Measurements from ENCODE around the gene CANT1. TPM values are rescaled to one million over a fixed set of nuclear protein-coding genes. Genes with fewer than 3 reads are reported as not detected.

Gene CANT1
- total and polyA plus RNA-seq, 9 of the 15 experiments (the other 6 are each of a cell fraction or from before 2014, with no cell fraction given), result 2.7 to 66.4 (median 22.5) TPM

DNA sequence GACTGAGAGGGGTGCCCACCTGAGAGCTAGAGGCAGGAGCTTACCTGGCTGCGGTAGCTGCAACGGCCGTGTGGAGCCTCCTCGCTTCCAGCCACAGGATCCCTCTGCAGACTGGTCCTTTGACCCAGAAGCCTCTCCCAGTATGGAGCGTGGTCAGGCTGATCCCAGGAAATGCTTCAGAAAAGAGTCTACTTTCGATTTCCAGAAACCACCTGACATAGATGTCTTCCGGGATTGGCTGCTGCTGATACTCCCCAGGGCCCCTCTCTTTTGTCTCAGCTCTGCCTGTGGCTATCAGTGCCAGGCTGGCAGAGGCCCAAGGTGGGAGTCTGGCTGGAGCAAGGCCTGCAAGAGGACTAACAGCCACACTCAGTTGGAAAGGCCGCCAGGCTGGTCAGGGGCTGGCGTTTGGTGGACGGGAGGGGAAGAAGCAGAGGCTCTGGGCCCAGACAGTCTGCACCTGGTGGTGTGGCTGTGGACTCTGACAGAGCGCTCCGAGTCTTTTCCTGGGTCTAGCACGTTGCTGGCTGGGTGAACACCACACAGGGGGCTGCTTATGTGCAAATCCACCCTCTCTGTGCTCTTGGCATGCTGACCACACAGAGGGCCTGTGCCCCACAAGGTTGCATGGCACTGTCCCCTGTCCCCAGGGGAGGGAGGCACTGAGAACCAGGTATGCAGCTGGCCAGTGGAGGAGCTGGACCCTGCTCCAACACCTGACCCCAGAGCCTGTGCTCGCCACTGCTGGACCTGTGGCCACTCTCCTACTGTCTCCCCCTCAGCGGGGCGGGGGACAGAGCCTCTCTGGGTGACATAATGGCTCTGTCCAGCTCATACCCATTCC is 29.6 kb downstream of the CANT1 start, which contains the start of gene LGALS3BP (continued):
- TF ChIP-seq NR2C2 (CRISPR knock-in tag; IDR thresholded peaks at IDR 0.05), result no peak
- peak; percentile 64; the same call in 1 of the 2 replicates for TF ChIP-seq NR2C2 (tag; IDR thresholded peaks at IDR 0.05)

DNA sequence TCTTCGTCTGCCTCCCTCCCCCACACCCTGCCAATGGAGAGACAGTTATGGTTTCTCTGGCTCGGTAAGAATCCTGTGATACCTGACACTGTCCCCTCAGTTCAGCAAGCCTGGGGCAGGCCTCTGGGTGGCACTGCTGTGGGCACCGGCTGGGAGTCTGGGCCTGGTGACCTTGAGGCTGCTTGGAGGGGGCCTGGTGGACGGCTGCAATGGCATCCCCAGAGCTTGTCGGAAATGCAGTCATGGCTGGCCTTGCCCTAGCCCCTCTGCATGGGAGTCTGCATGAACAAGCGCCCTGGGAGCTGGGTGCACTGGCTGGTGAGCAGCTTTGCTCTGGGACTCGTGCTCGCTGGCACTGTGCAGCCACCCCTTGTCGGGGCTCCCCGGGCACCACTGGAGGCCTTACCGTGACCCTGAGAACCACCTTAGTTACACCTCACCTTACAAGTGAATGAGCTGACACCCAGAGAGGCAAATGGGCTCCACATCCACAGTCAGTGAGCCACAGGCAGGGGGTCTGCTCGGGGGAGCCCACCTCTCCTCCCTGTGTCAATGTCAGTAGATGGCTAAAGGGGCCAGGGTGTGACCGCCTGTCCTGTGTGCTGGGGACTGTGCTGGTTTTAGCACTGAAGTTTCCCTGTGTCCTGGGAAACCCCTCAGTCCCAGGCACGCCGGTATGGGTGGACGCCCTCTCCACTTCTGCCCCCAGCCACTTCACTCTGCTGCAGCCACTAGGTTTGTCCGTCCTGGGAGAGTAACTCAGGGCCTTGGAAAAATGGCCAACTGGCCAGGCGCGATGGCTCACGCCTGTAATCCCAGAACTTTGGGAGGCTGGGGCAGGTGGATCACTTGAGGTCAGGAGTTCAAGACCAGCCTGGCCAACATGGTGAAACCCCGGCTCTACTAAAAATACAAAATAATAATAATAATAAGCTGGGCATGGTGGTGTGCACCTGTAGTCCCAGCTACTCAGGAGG is 31.3 kb downstream of the CANT1 start:
- H3K4me3 ChIP-seq, result no peak overlapping the region
- intact Hi-C loops (cut with micrococcal nuclease), result no loop called here
- BruUV-seq (replicated peaks), result no TSS peak
- H3K9me3 ChIP-seq (replicated peaks; ENCODE audit: control insufficient read depth, insufficient read depth, low read depth, low read length), result no peaks in the 10 kb centered on the region
- no peak overlapping the region for H3K27ac ChIP-seq (ENCODE audit: extremely low read depth, low read depth, low read length)
- H3K4me1 ChIP-seq (replicated peaks in 1 of 2; ENCODE audit: control insufficient read depth in 2 of 2, insufficient read depth in 2 of 2, low read length in 2 of 2), result peaks cover 0 to 51% of the 10 kb centered on the region in 2 experiments; a peak in 3 of 5 replicates
- H4K20me1 ChIP-seq (replicated peaks; ENCODE audit: control insufficient read depth, insufficient read depth, low read length), result no peaks in the 10 kb centered on the region
- POLR2A ChIA-PET, result no interaction called here
- in situ Hi-C loops (cut with MboI), result no loop called here
- peak overlapping the region in 1 of 2 experiments; percentile 75; a peak in 2 of 4 replicates for H3K9ac ChIP-seq (ENCODE audit: insufficient read depth in 1 of 2, low read depth in 2 of 2, low read length in 2 of 2)
- DNase-seq (ENCODE audit: extremely low read depth in 1 of 4, low spot score in 3 of 4) (no peak), FAIRE-seq (no peak), ATAC-seq (no peak)
- no peaks in the 10 kb centered on the region for H3K79me2 ChIP-seq (ENCODE audit: control insufficient read depth, insufficient read depth, low read length)
- no peaks in the 10 kb centered on the region for H3K27me3 ChIP-seq (ENCODE audit: control insufficient read depth in 2 of 2, insufficient read depth in 2 of 2, low read length in 2 of 2)
- no peaks in the 10 kb centered on the region for H3K9me1 ChIP-seq (ENCODE audit: control insufficient read depth, insufficient read depth, low read length)
- H3K4me2 ChIP-seq (ENCODE audit: insufficient read depth, low read length), result no peak overlapping the region
- WGBS (ENCODE audit: insufficient coverage, low coverage, missing lambda C conversion rate), result 61% methylated on average over 18 of the region's 21 CpGs
- H3K36me3 ChIP-seq (ENCODE audit: control insufficient read depth, insufficient read depth, low read length), result no peaks in the 10 kb centered on the region
- no peak overlapping the region for H2AFZ ChIP-seq (ENCODE audit: low read depth, low read length)
- CTCF ChIA-PET (ENCODE audit: low intra/inter-chr PET ratio), result no interaction called here
- TF ChIP-seq SMARCA5 (IDR thresholded peaks at IDR 0.05) (no peak), ZNF3 (CRISPR knock-in tag; IDR thresholded peaks at IDR 0.05) (no peak), KDM2B (CRISPR knock-in tag; IDR thresholded peaks at IDR 0.05) (no peak), TAF1 (IDR thresholded peaks at IDR 0.05; ENCODE audit: control insufficient read depth, extremely low read depth, insufficient read depth, low read length, severe bottlenecking) (no peak), FOXK1 (CRISPR knock-in tag; IDR thresholded peaks at IDR 0.05; ENCODE audit: borderline replicate concordance) (no peak), ZNF77 (CRISPR knock-in tag; IDR thresholded peaks at IDR 0.05) (no peak), EZH2 (IDR thresholded peaks at IDR 0.05; ENCODE audit: borderline replicate concordance, low read depth, low read length) (no peak), ZNF780A (CRISPR knock-in tag; IDR thresholded peaks at IDR 0.05) (no peak), ZBTB17 (CRISPR knock-in tag; IDR thresholded peaks at IDR 0.05) (no peak)
- TF ChIP-seq, protein P1, sequence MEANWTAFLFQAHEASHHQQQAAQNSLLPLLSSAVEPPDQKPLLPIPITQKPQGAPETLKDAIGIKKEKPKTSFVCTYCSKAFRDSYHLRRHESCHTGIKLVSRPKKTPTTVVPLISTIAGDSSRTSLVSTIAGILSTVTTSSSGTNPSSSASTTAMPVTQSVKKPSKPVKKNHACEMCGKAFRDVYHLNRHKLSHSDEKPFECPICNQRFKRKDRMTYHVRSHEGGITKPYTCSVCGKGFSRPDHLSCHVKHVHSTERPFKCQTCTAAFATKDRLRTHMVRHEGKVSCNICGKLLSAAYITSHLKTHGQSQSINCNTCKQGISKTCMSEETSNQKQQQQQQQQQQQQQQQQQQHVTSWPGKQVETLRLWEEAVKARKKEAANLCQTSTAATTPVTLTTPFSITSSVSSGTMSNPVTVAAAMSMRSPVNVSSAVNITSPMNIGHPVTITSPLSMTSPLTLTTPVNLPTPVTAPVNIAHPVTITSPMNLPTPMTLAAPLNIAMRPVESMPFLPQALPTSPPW (CRISPR knock-in tag; IDR thresholded peaks at IDR 0.05), result no peak
- TF ChIP-seq, protein P2, sequence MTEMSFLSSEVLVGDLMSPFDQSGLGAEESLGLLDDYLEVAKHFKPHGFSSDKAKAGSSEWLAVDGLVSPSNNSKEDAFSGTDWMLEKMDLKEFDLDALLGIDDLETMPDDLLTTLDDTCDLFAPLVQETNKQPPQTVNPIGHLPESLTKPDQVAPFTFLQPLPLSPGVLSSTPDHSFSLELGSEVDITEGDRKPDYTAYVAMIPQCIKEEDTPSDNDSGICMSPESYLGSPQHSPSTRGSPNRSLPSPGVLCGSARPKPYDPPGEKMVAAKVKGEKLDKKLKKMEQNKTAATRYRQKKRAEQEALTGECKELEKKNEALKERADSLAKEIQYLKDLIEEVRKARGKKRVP (CRISPR knock-in tag; IDR thresholded peaks at IDR 0.05), result no peak
- TF ChIP-seq, protein P3, sequence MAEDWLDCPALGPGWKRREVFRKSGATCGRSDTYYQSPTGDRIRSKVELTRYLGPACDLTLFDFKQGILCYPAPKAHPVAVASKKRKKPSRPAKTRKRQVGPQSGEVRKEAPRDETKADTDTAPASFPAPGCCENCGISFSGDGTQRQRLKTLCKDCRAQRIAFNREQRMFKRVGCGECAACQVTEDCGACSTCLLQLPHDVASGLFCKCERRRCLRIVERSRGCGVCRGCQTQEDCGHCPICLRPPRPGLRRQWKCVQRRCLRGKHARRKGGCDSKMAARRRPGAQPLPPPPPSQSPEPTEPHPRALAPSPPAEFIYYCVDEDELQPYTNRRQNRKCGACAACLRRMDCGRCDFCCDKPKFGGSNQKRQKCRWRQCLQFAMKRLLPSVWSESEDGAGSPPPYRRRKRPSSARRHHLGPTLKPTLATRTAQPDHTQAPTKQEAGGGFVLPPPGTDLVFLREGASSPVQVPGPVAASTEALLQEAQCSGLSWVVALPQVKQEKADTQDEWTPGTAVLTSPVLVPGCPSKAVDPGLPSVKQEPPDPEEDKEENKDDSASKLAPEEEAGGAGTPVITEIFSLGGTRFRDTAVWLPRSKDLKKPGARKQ (CRISPR knock-in tag; IDR thresholded peaks at IDR 0.05), result no peak
